ENCODE results near the gene ASPA.

Gene ASPA

DNA sequence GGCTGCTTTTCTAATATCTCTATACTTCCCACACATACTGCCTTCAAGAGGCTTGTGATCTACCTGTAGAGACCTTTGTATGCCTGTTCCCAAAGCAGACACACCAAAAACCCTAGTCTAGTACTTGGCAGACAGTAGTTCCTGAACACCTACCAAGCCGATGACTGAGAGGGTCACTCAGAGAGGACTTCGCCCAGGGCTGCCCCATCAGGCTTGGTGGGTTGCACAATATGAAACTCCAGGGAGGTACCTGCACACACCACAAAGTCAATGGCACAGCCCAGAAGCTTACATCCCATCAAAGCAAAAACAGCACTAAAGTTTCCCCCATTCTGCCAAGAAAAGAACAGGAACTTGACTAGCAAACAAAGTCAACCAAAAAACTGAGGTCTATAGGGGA lies 30.3 kb downstream of the ASPA start:
- in situ Hi-C loops (cut with HindIII; ENCODE audit: low sequenced_read_pairs) = no loop called here
- TF ChIP-seq CTCF (IDR thresholded peaks at IDR 0.05; ENCODE audit: low read depth, low read length, missing control alignments) = no peak
- H3K4me3 ChIP-seq (ENCODE audit: low read depth, low read length) = no peak overlapping the region
- no peak for DNase-seq (ENCODE audit: low read depth)

- no peak for TF ChIP-seq CTCF (IDR thresholded peaks at IDR 0.05; ENCODE audit: low read depth, low read length, missing control alignments)
- in situ Hi-C loops (cut with HindIII; ENCODE audit: low sequenced_read_pairs) = no loop called here
- H3K4me3 ChIP-seq (ENCODE audit: low read depth, low read length) = no peak overlapping the region
- DNase-seq (ENCODE audit: low read depth) = no peak
Measured at GRCh38 chr17:3507071-3507470, 31.3 kb downstream of the ASPA start.

GRCh38 chr17:3507869-3508268 lies 32.1 kb downstream of the ASPA start:
- no peak for DNase-seq (ENCODE audit: low read depth)
- no peak for TF ChIP-seq CTCF (IDR thresholded peaks at IDR 0.05; ENCODE audit: low read depth, low read length, missing control alignments)
- H3K4me3 ChIP-seq (ENCODE audit: low read depth, low read length) = no peak overlapping the region
- in situ Hi-C loops (cut with HindIII; ENCODE audit: low sequenced_read_pairs) = no loop called here

DNA sequence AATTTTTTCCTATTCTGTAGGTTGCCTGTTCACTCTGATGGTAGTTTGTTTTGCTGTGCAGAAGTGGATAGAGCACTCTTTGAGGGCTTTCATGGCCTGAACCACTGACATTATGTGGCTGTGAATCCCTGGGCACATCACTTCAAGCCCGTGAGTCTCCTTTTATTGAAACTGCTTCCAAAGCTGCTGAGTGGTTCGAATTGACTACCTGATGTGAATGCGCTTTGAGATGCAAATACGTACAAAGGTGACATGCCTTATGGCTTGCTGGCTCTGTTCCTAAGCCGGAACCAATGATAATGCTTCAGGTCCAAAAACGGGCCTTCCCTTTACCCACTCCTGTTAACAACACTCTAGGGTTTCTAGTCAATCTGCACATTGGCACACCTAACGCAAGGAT lies 34.3 kb downstream of the ASPA start:
- DNase-seq (ENCODE audit: low read depth) = no peak
- in situ Hi-C loops (cut with HindIII; ENCODE audit: low sequenced_read_pairs) = no loop called here
- no peak overlapping the region for H3K4me3 ChIP-seq (ENCODE audit: low read depth, low read length)
- no peak for TF ChIP-seq CTCF (IDR thresholded peaks at IDR 0.05; ENCODE audit: low read depth, low read length, missing control alignments)

GRCh38 chr17:3511852-3512504 lies 36.2 kb downstream of the ASPA start:
- no peak for DNase-seq (ENCODE audit: low read depth)
- in situ Hi-C loops (cut with HindIII; ENCODE audit: low sequenced_read_pairs) = no loop called here
- no peak overlapping the region for H3K4me3 ChIP-seq (ENCODE audit: low read depth, low read length)
- TF ChIP-seq CTCF (IDR thresholded peaks at IDR 0.05; ENCODE audit: low read depth, low read length, missing control alignments) = no peak

DNA sequence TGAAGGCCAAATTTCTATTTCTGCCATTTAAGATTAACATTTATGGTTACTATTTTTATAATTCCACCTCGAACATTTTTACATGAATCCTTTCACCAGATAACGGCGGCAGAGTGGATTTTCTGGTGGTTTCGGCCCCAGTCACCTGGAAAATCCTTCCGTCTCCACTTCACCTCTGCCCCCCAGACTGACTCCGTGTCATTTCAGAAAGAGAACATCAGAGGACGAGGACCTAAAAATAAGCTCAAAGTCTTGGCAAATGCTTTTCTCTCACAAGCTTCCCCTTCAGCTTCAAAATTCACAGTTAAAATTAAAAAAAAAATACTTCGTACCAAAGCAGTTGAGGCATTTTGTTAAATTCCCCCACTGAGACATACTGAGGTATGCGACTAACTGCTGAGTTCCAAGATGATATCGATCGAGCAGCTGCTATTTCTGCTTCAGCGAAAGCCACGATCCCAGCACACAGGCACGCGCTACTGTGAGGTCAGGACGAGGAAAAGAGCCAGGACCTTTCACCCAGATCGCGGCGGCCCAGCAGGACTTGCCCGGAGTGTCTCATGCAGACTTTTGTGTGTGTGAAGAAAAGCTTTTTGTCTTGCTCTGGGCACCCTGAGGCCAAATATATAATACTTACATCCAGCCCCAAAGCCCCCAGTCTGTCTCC lies 36.8 kb downstream of the ASPA start:
- H3K4me3 ChIP-seq (ENCODE audit: low read depth, low read length) = peak overlapping the region; percentile 1
- in situ Hi-C loops (cut with HindIII; ENCODE audit: low sequenced_read_pairs) = no loop called here
- TF ChIP-seq CTCF (IDR thresholded peaks at IDR 0.05; ENCODE audit: low read depth, low read length, missing control alignments) = no peak
- peak; percentile 53 for DNase-seq (ENCODE audit: low read depth)
